ENCODE data around the gene TEK. TPM values are rescaled to one million over a fixed set of nuclear protein-coding genes. Genes with fewer than 3 reads are reported as not detected.

The TEK gene
- total RNA-seq, 1 experiment from 2014 or later = not detected

DNA sequence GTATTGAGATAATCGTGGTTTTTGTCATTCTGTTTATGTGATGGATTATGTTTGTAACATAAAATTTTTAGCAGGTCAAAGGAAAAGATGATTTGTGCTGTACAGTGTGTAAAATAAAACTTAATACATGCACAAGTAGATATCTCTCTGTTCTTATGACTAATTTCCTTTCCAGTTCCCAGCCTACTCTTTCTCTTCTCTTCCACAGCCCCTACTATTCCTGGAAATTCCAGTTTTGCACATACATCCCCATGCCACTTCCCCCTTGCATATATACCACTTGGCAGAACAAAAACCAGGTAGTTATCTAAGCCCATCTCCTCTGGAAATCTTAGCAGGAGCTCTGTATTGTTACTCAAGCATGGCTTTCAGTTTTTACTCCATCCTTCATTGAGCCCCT is 20.2 kb downstream of the TEK start:
- H3K27me3 ChIP-seq (ENCODE audit: low read length) = no peaks in the 10 kb centered on the region
- no peak for DNase-seq
- no peak overlapping the region for H3K9ac ChIP-seq (ENCODE audit: low read length)
- H3K4me3 ChIP-seq (ENCODE audit: low read length) = no peak overlapping the region
- no peak overlapping the region for H3K4me2 ChIP-seq (ENCODE audit: low read depth, low read length, poor library complexity, severe bottlenecking)
- H4K20me1 ChIP-seq (ENCODE audit: insufficient read depth, low read depth, low read length) = no peaks in the 10 kb centered on the region
- no peaks in the 10 kb centered on the region for H3K9me2 ChIP-seq (replicated peaks; ENCODE audit: insufficient read depth, low read length)
- H3K4me1 ChIP-seq (ENCODE audit: low read length) = no peaks in the 10 kb centered on the region
- no peak overlapping the region for H3K27ac ChIP-seq (ENCODE audit: low read length)
- H3K79me2 ChIP-seq (ENCODE audit: low read length) = no peaks in the 10 kb centered on the region
- H3K36me3 ChIP-seq (ENCODE audit: insufficient read depth, low read length) = no peaks in the 10 kb centered on the region
- H3K9me3 ChIP-seq (ENCODE audit: low read length) = no peaks in the 10 kb centered on the region
- H2AFZ ChIP-seq (ENCODE audit: low read length) = no peak overlapping the region

DNA sequence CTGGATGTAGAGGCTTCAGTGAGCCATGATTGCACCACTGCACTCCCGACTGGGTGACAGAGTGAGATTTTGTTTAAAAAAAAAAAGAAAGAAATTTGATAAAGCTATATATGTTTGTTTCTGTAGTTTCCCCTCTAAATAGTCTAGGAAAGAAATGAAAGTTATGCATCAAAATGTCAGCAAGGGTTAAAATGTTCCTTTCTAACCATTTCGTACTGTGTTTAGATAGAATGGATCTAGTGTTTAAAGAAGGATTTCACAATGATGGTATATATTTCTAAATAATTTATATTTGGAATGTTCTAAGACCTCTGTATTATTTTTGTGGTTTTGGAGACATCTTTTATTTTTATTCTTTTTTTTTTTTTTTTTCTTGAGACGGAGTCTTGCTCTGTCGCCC is 22.7 kb downstream of the TEK start:
- no peaks in the 10 kb centered on the region for H4K20me1 ChIP-seq (ENCODE audit: insufficient read depth, low read depth, low read length)
- H3K79me2 ChIP-seq (ENCODE audit: low read length) = no peaks in the 10 kb centered on the region
- no peak overlapping the region for H3K9ac ChIP-seq (ENCODE audit: low read length)
- no peaks in the 10 kb centered on the region for H3K9me2 ChIP-seq (replicated peaks; ENCODE audit: insufficient read depth, low read length)
- no peaks in the 10 kb centered on the region for H3K9me3 ChIP-seq (ENCODE audit: low read length)
- H3K27ac ChIP-seq (ENCODE audit: low read length) = no peak overlapping the region
- DNase-seq = no peak
- H3K36me3 ChIP-seq (ENCODE audit: insufficient read depth, low read length) = no peaks in the 10 kb centered on the region
- no peaks in the 10 kb centered on the region for H3K27me3 ChIP-seq (ENCODE audit: low read length)
- no peak overlapping the region for H3K4me2 ChIP-seq (ENCODE audit: low read depth, low read length, poor library complexity, severe bottlenecking)
- H3K4me1 ChIP-seq (ENCODE audit: low read length) = no peaks in the 10 kb centered on the region
- H2AFZ ChIP-seq (ENCODE audit: low read length) = no peak overlapping the region
- H3K4me3 ChIP-seq (ENCODE audit: low read length) = no peak overlapping the region

DNA sequence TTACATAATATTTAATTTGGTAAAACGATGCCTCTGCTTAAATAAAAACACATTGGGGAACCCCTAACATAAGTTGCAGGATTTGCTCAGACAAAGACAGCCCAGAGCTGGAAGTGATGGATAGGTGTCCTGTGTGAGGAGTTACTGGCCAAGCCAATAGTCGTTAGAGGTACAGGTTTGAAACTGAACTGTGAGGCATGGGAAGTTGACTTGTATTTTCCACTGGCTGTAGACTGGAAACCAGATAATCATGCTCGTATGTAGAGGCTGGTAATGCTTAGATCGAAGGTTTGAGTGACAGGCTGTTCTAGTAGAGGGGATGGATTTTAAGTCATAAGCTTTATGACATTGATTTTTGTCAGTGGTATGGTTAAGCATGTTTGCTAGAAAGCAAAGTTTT is 24.8 kb downstream of the TEK start:
- no peaks in the 10 kb centered on the region for H4K20me1 ChIP-seq (ENCODE audit: insufficient read depth, low read depth, low read length)
- H3K79me2 ChIP-seq (ENCODE audit: low read length) = no peaks in the 10 kb centered on the region
- no peak overlapping the region for H3K27ac ChIP-seq (ENCODE audit: low read length)
- H3K9ac ChIP-seq (ENCODE audit: low read length) = no peak overlapping the region
- no peaks in the 10 kb centered on the region for H3K9me3 ChIP-seq (ENCODE audit: low read length)
- no peaks in the 10 kb centered on the region for H3K36me3 ChIP-seq (ENCODE audit: insufficient read depth, low read length)
- H3K4me3 ChIP-seq (ENCODE audit: low read length) = no peak overlapping the region
- no peak for DNase-seq
- H3K27me3 ChIP-seq (ENCODE audit: low read length) = no peaks in the 10 kb centered on the region
- H2AFZ ChIP-seq (ENCODE audit: low read length) = no peak overlapping the region
- H3K4me1 ChIP-seq (ENCODE audit: low read length) = no peaks in the 10 kb centered on the region
- H3K9me2 ChIP-seq (replicated peaks; ENCODE audit: insufficient read depth, low read length) = no peaks in the 10 kb centered on the region
- H3K4me2 ChIP-seq (ENCODE audit: low read depth, low read length, poor library complexity, severe bottlenecking) = no peak overlapping the region

DNA sequence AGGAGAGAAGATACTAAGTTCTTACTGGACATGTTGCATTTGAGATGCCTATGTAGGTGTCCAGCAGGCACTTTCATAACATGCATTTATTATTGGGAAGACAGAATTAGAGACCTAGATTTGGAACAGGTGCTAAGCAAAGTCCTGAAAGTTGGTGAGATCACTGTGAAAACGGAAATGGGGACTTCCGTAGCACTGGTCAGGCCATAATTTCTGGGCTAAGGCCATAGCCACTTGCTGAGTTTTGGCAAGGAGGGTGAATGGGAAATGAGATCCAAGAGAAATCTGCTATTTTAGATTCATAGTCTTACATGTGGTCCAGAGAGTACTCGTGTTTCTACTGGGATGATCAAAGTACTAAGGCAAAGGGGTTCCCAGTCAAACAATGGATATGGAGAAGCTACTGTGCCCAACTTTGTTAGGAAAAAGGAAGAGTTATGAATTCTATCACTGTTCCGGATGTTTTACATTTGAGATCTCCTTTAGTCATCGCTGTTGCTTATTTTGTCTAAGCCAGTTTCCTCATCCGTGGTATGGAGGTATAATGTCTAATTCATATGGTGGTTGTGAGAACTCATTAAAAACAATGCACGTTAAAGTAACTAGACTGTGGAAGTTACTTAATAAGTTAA is 33.4 kb downstream of the TEK start:
- H3K79me2 ChIP-seq (ENCODE audit: low read length) = no peaks in the 10 kb centered on the region
- H3K27ac ChIP-seq (ENCODE audit: low read length) = no peak overlapping the region
- no peaks in the 10 kb centered on the region for H3K9me3 ChIP-seq (ENCODE audit: low read length)
- no peak for DNase-seq
- no peaks in the 10 kb centered on the region for H4K20me1 ChIP-seq (ENCODE audit: insufficient read depth, low read depth, low read length)
- H3K36me3 ChIP-seq (ENCODE audit: insufficient read depth, low read length) = no peaks in the 10 kb centered on the region
- no peak overlapping the region for H3K9ac ChIP-seq (ENCODE audit: low read length)
- no peak overlapping the region for H2AFZ ChIP-seq (ENCODE audit: low read length)
- no peaks in the 10 kb centered on the region for H3K27me3 ChIP-seq (ENCODE audit: low read length)
- no peak overlapping the region for H3K4me3 ChIP-seq (ENCODE audit: low read length)
- no peaks in the 10 kb centered on the region for H3K9me2 ChIP-seq (replicated peaks; ENCODE audit: insufficient read depth, low read length)
- no peaks in the 10 kb centered on the region for H3K4me1 ChIP-seq (ENCODE audit: low read length)
- no peak overlapping the region for H3K4me2 ChIP-seq (ENCODE audit: low read depth, low read length, poor library complexity, severe bottlenecking)

DNA sequence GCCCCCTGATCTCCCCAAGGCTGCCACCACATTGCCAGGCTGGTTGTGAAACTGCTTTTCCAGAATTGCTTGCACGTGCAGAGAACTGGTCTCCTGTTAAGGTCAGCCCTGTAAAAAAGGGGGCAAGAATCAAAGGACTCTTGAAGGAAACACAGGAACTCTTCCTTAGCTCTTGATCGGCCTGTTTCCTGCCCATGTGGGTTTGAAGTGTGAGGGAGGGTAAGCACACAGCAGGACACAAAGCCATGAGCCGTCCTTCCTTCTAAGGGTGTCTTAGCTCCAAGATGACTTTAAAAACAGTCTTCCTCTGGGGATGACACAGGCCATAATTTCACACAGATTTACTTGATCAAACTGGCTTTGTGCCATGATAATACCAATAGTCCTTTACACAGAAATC is 36.1 kb downstream of the TEK start:
- Histone ChIP-seq H3K9ac (ENCODE audit: low read length) (no peak overlapping the region), H3K4me3 (ENCODE audit: low read length) (no peak overlapping the region), H3K36me3 (ENCODE audit: insufficient read depth, low read length) (no peaks in the 10 kb centered on the region), H3K27ac (ENCODE audit: low read length) (no peak overlapping the region), H3K79me2 (ENCODE audit: low read length) (no peaks in the 10 kb centered on the region), H3K4me2 (ENCODE audit: low read depth, low read length, poor library complexity, severe bottlenecking) (no peak overlapping the region), H3K9me2 (replicated peaks; ENCODE audit: insufficient read depth, low read length) (no peaks in the 10 kb centered on the region), H3K9me3 (ENCODE audit: low read length) (no peaks in the 10 kb centered on the region), H3K27me3 (ENCODE audit: low read length) (no peaks in the 10 kb centered on the region), H4K20me1 (ENCODE audit: insufficient read depth, low read depth, low read length) (no peaks in the 10 kb centered on the region), H2AFZ (ENCODE audit: low read length) (no peak overlapping the region), H3K4me1 (ENCODE audit: low read length) (no peaks in the 10 kb centered on the region)
- DNase-seq = no peak

DNA sequence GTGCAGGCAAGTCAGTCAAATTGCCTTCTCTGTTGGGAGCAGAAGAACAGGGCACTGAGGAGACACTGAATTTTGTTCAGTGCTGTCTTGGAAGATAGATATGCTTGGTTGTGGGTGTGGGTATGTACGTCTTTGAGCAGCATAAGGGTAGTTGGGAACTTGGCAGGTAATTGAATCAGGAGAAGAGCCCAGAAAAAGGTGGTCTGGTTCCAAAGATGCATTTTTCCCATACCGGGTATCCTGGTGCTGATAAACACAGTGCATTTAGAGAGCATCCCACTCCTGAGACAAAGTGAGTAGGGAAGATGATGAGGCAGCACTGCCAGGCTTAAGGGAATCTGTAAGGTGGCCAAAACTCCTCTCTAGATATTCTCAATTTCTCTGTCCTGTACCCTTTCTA is 40.6 kb downstream of the TEK start:
- Histone ChIP-seq H3K36me3 (ENCODE audit: insufficient read depth, low read length) (no peaks in the 10 kb centered on the region), H3K9me2 (replicated peaks; ENCODE audit: insufficient read depth, low read length) (no peaks in the 10 kb centered on the region), H3K9ac (ENCODE audit: low read length) (no peak overlapping the region), H3K79me2 (ENCODE audit: low read length) (no peaks in the 10 kb centered on the region), H3K4me2 (ENCODE audit: low read depth, low read length, poor library complexity, severe bottlenecking) (no peak overlapping the region), H2AFZ (ENCODE audit: low read length) (no peak overlapping the region), H4K20me1 (ENCODE audit: insufficient read depth, low read depth, low read length) (no peaks in the 10 kb centered on the region), H3K27me3 (ENCODE audit: low read length) (no peaks in the 10 kb centered on the region), H3K27ac (ENCODE audit: low read length) (no peak overlapping the region), H3K4me1 (ENCODE audit: low read length) (no peaks in the 10 kb centered on the region), H3K4me3 (ENCODE audit: low read length) (no peak overlapping the region), H3K9me3 (ENCODE audit: low read length) (no peaks in the 10 kb centered on the region)
- DNase-seq = no peak

DNA sequence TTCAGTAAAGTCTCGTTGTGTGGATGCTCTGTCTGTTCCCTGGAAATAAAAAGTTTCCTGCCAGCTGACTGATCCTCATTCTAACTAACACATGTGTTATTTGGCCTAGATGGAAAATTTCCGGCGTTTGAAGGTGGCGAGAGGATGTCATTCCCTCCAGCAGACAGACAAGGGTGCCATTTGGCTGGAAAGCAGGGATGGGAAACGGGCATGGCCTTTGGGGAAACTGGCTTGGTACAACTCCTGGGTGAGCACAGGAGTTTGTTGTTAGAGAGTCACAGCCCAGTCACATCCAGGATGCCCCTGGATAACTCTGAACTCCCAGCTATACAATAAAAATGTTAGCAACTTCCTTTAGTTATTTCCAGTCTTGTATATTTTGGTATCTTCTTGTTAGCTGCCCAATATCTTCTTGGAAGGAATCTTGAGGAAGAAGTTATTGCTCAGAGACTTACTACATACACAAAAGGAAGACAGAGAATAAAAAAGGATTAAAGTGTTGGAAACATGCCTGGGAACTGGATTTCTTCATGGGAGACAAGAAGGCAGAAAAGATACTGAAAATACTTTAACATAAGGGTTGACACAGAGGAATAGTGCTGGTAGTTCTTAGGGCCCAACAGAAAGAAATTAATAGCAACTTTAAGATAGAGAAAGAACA is 41.9 kb downstream of the TEK start:
- Histone ChIP-seq H2AFZ (ENCODE audit: low read length) (no peak overlapping the region), H3K36me3 (ENCODE audit: insufficient read depth, low read length) (no peaks in the 10 kb centered on the region), H3K9ac (ENCODE audit: low read length) (no peak overlapping the region), H3K9me3 (ENCODE audit: low read length) (no peaks in the 10 kb centered on the region), H3K4me2 (ENCODE audit: low read depth, low read length, poor library complexity, severe bottlenecking) (no peak overlapping the region), H3K4me3 (ENCODE audit: low read length) (no peak overlapping the region), H3K27me3 (ENCODE audit: low read length) (no peaks in the 10 kb centered on the region), H4K20me1 (ENCODE audit: insufficient read depth, low read depth, low read length) (no peaks in the 10 kb centered on the region), H3K9me2 (replicated peaks; ENCODE audit: insufficient read depth, low read length) (no peaks in the 10 kb centered on the region), H3K79me2 (ENCODE audit: low read length) (no peaks in the 10 kb centered on the region), H3K27ac (ENCODE audit: low read length) (no peak overlapping the region), H3K4me1 (ENCODE audit: low read length) (no peaks in the 10 kb centered on the region)
- DNase-seq = no peak

DNA sequence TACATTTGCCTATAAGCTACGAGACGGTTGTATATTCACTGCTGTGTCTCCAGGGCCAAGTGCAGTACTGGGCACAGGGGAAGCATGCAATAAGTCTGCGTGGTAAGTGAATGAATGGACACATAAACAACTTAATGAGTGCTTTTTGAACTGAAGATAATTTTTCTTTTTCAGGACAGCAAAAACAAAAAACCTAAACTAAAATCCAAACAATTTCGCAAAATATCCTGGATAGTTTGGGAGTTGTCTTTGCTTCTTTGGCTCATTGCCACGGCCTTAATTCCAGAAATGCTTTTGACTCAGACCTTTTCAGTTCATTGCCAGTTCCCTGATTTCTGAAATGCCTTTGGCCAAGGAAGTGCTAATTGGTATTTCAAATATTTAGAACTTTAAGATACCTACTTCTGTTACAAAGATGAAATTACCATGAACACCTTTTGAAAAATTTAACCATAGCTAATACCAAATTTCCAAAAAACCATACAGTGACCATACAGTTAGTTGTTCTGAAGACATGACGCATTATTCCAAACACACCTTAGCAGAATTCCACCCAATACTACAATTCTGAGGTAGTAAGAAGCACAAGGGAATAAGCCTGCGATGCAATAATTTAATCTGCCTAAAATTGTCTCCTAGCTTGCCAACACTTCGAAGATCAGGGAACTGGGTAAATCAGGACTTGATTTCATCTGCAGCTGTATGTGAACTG is 42.8 kb downstream of the TEK start:
- no peaks in the 10 kb centered on the region for H3K36me3 ChIP-seq (ENCODE audit: insufficient read depth, low read length)
- H3K9me2 ChIP-seq (replicated peaks; ENCODE audit: insufficient read depth, low read length) = no peaks in the 10 kb centered on the region
- no peaks in the 10 kb centered on the region for H3K9me3 ChIP-seq (ENCODE audit: low read length)
- H3K27ac ChIP-seq (ENCODE audit: low read length) = no peak overlapping the region
- H3K27me3 ChIP-seq (ENCODE audit: low read length) = no peaks in the 10 kb centered on the region
- H3K4me1 ChIP-seq (ENCODE audit: low read length) = no peaks in the 10 kb centered on the region
- no peaks in the 10 kb centered on the region for H4K20me1 ChIP-seq (ENCODE audit: insufficient read depth, low read depth, low read length)
- H3K9ac ChIP-seq (ENCODE audit: low read length) = no peak overlapping the region
- H3K4me2 ChIP-seq (ENCODE audit: low read depth, low read length, poor library complexity, severe bottlenecking) = no peak overlapping the region
- H3K79me2 ChIP-seq (ENCODE audit: low read length) = no peaks in the 10 kb centered on the region
- H2AFZ ChIP-seq (ENCODE audit: low read length) = no peak overlapping the region
- DNase-seq = no peak
- H3K4me3 ChIP-seq (ENCODE audit: low read length) = no peak overlapping the region

All from Karpas-422 (cell line).